KMS-11 (cell line): Measurements from ENCODE around the gene PHF3.
A peak's percentile ranks its signal among the peaks of the same experiment; 100 is the strongest.

ENCODE experiments used
- H2AFZ ChIP-seq: fragments of 200-600 bp; sonication (generic); 2 replicates; pipeline ENCODE4 v1.6.1; 2016; ENCODE audit warnings: antibody characterized with exemption, mixed run types, low read depth
- H3K27ac ChIP-seq: fragments of 200-600 bp; sonication (generic); 2 replicates; pipeline ENCODE4 v1.6.1; 2016; ENCODE audit warnings: mild to moderate bottlenecking, mixed run types
- H3K27me3 ChIP-seq: fragments of 200-600 bp; sonication (generic); 2 replicates; pipeline ENCODE4 v1.6.1; 2017; ENCODE audit warnings: mild to moderate bottlenecking, low read depth, mixed run types, moderate library complexity; ENCODE audit not compliant: insufficient read depth
- H3K36me3 ChIP-seq: fragments of 200-600 bp; sonication (generic); 2 replicates; pipeline ENCODE4 v1.6.1; 2017; ENCODE audit warnings: mild to moderate bottlenecking, mixed run types; ENCODE audit not compliant: insufficient read depth
- H3K4me1 ChIP-seq: fragments of 200-600 bp; sonication (generic); 2 replicates; pipeline ENCODE4 v1.6.1; 2016; ENCODE audit warnings: mild to moderate bottlenecking, low read depth, mixed run types; ENCODE audit not compliant: poor library complexity, severe bottlenecking
- H3K4me2 ChIP-seq: fragments of 200-600 bp; sonication (generic); 2 replicates; pipeline ENCODE4 v1.7.0; 2016; ENCODE audit warnings: mild to moderate bottlenecking, mixed run types
- H3K4me3 ChIP-seq: fragments of 200-600 bp; sonication (generic); IDR thresholded peaks from 2 replicates; pipeline ENCODE4 v1.6.1; 2017; ENCODE audit warnings: low read depth, low read length, mixed read lengths; ENCODE audit not compliant: insufficient read depth
- H3K79me2 ChIP-seq: fragments of 200-600 bp; sonication (generic); 2 replicates; pipeline ENCODE4 v1.6.1; 2016; ENCODE audit warnings: low read depth, mixed run types; ENCODE audit not compliant: insufficient read depth
- H3K9ac ChIP-seq: fragments of 200-600 bp; sonication (generic); 2 replicates; pipeline ENCODE4 v1.6.1; 2016; ENCODE audit warnings: mild to moderate bottlenecking, mixed run types
- H4K20me1 ChIP-seq: fragments of 200-600 bp; sonication (generic); 2 replicates; pipeline ENCODE4 v1.6.1; 2016; ENCODE audit warnings: mild to moderate bottlenecking, mixed run types; ENCODE audit not compliant: insufficient read depth
- CTCF ChIP-seq: fragments of 200-600 bp; sonication (generic); conservative IDR thresholded peaks from 2 replicates; pipeline ENCODE4 v1.6.1; 2017; ENCODE audit warnings: low read depth, mild to moderate bottlenecking, antibody characterized with exemption, low read length, moderate library complexity, mixed read lengths

The PHF3 gene

GRCh38 chr6:63636518-63637021 is 968 bp downstream of the PHF3 start:
- Histone ChIP-seq H3K36me3 (no peaks in the 10 kb centered on the region), H3K27me3 (no peaks in the 10 kb centered on the region), H3K79me2 (peaks cover 54% of the 10 kb centered on the region), H3K4me2 (peak overlapping the region; percentile 48), H3K4me3 (no peak overlapping the region), H3K27ac (peak overlapping the region; percentile 94), H4K20me1 (peaks cover 2% of the 10 kb centered on the region), H3K9ac (peak overlapping the region; percentile 94), H3K4me1 (peaks cover 45% of the 10 kb centered on the region), H2AFZ (peak overlapping the region; percentile 88)
- no peak for TF ChIP-seq CTCF

GRCh38 chr6:63637865-63638445 is 2.4 kb downstream of the PHF3 start:
- peaks cover 68% of the 10 kb centered on the region for H3K79me2 ChIP-seq
- H3K4me2 ChIP-seq, result peak overlapping the region; percentile 48
- H2AFZ ChIP-seq, result no peak overlapping the region
- H3K9ac ChIP-seq, result peak overlapping the region; percentile 94; the same call in 1 of the 2 replicates
- TF ChIP-seq CTCF, result no peak
- no peaks in the 10 kb centered on the region for H3K36me3 ChIP-seq
- H3K4me3 ChIP-seq, result no peak overlapping the region
- H3K4me1 ChIP-seq, result peaks cover 47% of the 10 kb centered on the region
- H3K27ac ChIP-seq, result peak overlapping the region; percentile 94; the same call in 1 of the 2 replicates
- no peaks in the 10 kb centered on the region for H3K27me3 ChIP-seq
- H4K20me1 ChIP-seq, result peaks cover 2% of the 10 kb centered on the region

GRCh38 chr6:63640062-63640461 is 4.5 kb downstream of the PHF3 start:
- no peak overlapping the region for H2AFZ ChIP-seq
- TF ChIP-seq CTCF, result no peak
- no peaks in the 10 kb centered on the region for H3K27me3 ChIP-seq
- peak overlapping the region; percentile 12; the same call in 1 of the 2 replicates for H3K4me2 ChIP-seq
- H3K36me3 ChIP-seq, result no peaks in the 10 kb centered on the region
- H3K79me2 ChIP-seq, result peaks cover 89% of the 10 kb centered on the region
- H3K9ac ChIP-seq, result no peak overlapping the region
- no peak overlapping the region for H3K27ac ChIP-seq
- H3K4me1 ChIP-seq, result peaks cover 50% of the 10 kb centered on the region
- peaks cover 2% of the 10 kb centered on the region for H4K20me1 ChIP-seq
- no peak overlapping the region for H3K4me3 ChIP-seq

GRCh38 chr6:63643862-63644261 is 8.3 kb downstream of the PHF3 start:
- Histone ChIP-seq H3K36me3 (no peaks in the 10 kb centered on the region), H3K4me3 (no peak overlapping the region), H3K27me3 (no peaks in the 10 kb centered on the region), H3K4me1 (peaks cover 77% of the 10 kb centered on the region), H3K27ac (no peak overlapping the region), H3K79me2 (peaks cover 99% of the 10 kb centered on the region), H3K4me2 (no peak overlapping the region), H4K20me1 (peaks cover 2% of the 10 kb centered on the region), H3K9ac (no peak overlapping the region), H2AFZ (no peak overlapping the region)
- TF ChIP-seq CTCF, result no peak
